ENCODE results near the gene SOX12.

The SOX12 gene

GRCh38 chr20:362271-363254 lies 37.2 kb downstream of the SOX12 start:
- 100% methylated on average over 1 of the region's 13 CpGs for WGBS (ENCODE audit: extremely low coverage, insufficient coverage, insufficient read length)
- Histone ChIP-seq H3K79me2 (ENCODE audit: control insufficient read depth, insufficient read depth, low read length, poor library complexity) (no peaks in the 10 kb centered on the region), H2BK120ac (ENCODE audit: insufficient read depth, low read length, poor library complexity) (no peak overlapping the region), H2AK5ac (ENCODE audit: low read length) (no peak overlapping the region), H3K9ac (ENCODE audit: low read length) (no peak overlapping the region), H3K36me3 (ENCODE audit: control insufficient read depth in 1 of 2, insufficient read depth in 2 of 2, low read length in 2 of 2) (no peaks in the 10 kb centered on the region), H3K4ac (ENCODE audit: low read depth, low read length) (no peak overlapping the region), H3K4me1 (ENCODE audit: control insufficient read depth in 1 of 2, insufficient read depth in 2 of 2, low read length in 2 of 2) (peaks cover 28 to 31% of the 10 kb centered on the region in 2 experiments), H2AFZ (ENCODE audit: insufficient read depth, low read length, poor library complexity) (no peak overlapping the region), H4K12ac (ENCODE audit: low read depth, low read length) (no peak overlapping the region), H3K27me3 (ENCODE audit: insufficient read depth, low read length) (no peaks in the 10 kb centered on the region), H3K4me3 (ENCODE audit: low read depth, low read length) (no peak overlapping the region), H2BK5ac (ENCODE audit: low read depth, low read length, poor library complexity) (no peak overlapping the region), H3K18ac (ENCODE audit: low read length) (no peak overlapping the region), H4K91ac (ENCODE audit: low read depth, low read length) (no peak overlapping the region), H3K23ac (ENCODE audit: low read length) (no peak overlapping the region), H3K79me1 (ENCODE audit: low read length) (peaks cover 17% of the 10 kb centered on the region), H3K4me2 (ENCODE audit: low read length) (no peak overlapping the region), H3K14ac (ENCODE audit: low read length) (no peak overlapping the region), H3K9me3 (ENCODE audit: insufficient read depth, low read depth, low read length) (peaks cover 2% of the 10 kb centered on the region), H4K8ac (ENCODE audit: low read depth, low read length) (no peak overlapping the region), H2BK12ac (ENCODE audit: low read length) (no peak overlapping the region), H3K27ac (ENCODE audit: low read depth, low read length) (no peak overlapping the region)
- DNase-seq = peak; percentile 44 to 65

- Histone ChIP-seq H3K4ac (ENCODE audit: low read depth, low read length) (no peak overlapping the region), H3K79me1 (ENCODE audit: low read length) (peaks cover 18% of the 10 kb centered on the region), H2AFZ (ENCODE audit: insufficient read depth, low read length, poor library complexity) (no peak overlapping the region), H4K91ac (ENCODE audit: low read depth, low read length) (peak overlapping the region; percentile 41), H3K14ac (ENCODE audit: low read length) (peak overlapping the region; percentile 8), H3K4me1 (ENCODE audit: control insufficient read depth in 1 of 2, insufficient read depth in 2 of 2, low read length in 2 of 2) (peaks cover 29 to 32% of the 10 kb centered on the region in 2 experiments), H2BK120ac (ENCODE audit: insufficient read depth, low read length, poor library complexity) (peak overlapping the region; percentile 45), H3K23ac (ENCODE audit: low read length) (no peak overlapping the region), H2BK5ac (ENCODE audit: low read depth, low read length, poor library complexity) (no peak overlapping the region), H3K79me2 (ENCODE audit: control insufficient read depth, insufficient read depth, low read length, poor library complexity) (no peaks in the 10 kb centered on the region), H3K9ac (ENCODE audit: low read length) (no peak overlapping the region), H3K18ac (ENCODE audit: low read length) (peak overlapping the region; percentile 12), H4K12ac (ENCODE audit: low read depth, low read length) (no peak overlapping the region), H2BK12ac (ENCODE audit: low read length) (peak overlapping the region; percentile 50), H3K27ac (ENCODE audit: low read depth, low read length) (no peak overlapping the region), H2AK5ac (ENCODE audit: low read length) (peak overlapping the region; percentile 28), H3K36me3 (ENCODE audit: control insufficient read depth in 1 of 2, insufficient read depth in 2 of 2, low read length in 2 of 2) (no peaks in the 10 kb centered on the region), H3K4me2 (ENCODE audit: low read length) (no peak overlapping the region), H3K27me3 (ENCODE audit: insufficient read depth, low read length) (no peaks in the 10 kb centered on the region), H3K9me3 (ENCODE audit: insufficient read depth, low read depth, low read length) (peaks cover 2% of the 10 kb centered on the region), H4K8ac (ENCODE audit: low read depth, low read length) (no peak overlapping the region), H3K4me3 (ENCODE audit: low read depth, low read length) (no peak overlapping the region)
- WGBS (ENCODE audit: extremely low coverage, insufficient coverage, insufficient read length) = no CpG with 5 or more reads among the region's 13 CpGs
- peak in 1 of 2 donors; percentile 35 for DNase-seq
Measured at GRCh38 chr20:363319-364078, 38.1 kb downstream of the SOX12 start.

GRCh38 chr20:364905-365794 lies 39.8 kb downstream of the SOX12 start:
- Histone ChIP-seq H3K79me2 (ENCODE audit: control insufficient read depth, insufficient read depth, low read length, poor library complexity) (peaks cover 1% of the 10 kb centered on the region), H3K18ac (ENCODE audit: low read length) (no peak overlapping the region), H3K4ac (ENCODE audit: low read depth, low read length) (no peak overlapping the region), H3K9ac (ENCODE audit: low read length) (no peak overlapping the region), H3K4me1 (ENCODE audit: control insufficient read depth in 1 of 2, insufficient read depth in 2 of 2, low read length in 2 of 2) (peaks cover 30 to 40% of the 10 kb centered on the region in 2 experiments), H4K91ac (ENCODE audit: low read depth, low read length) (peak overlapping the region; percentile 73), H3K4me3 (ENCODE audit: low read depth, low read length) (no peak overlapping the region), H3K79me1 (ENCODE audit: low read length) (peaks cover 24% of the 10 kb centered on the region), H3K36me3 (ENCODE audit: control insufficient read depth in 1 of 2, insufficient read depth in 2 of 2, low read length in 2 of 2) (no peaks in the 10 kb centered on the region), H2BK5ac (ENCODE audit: low read depth, low read length, poor library complexity) (peak overlapping the region; percentile 32), H3K27me3 (ENCODE audit: insufficient read depth, low read length) (no peaks in the 10 kb centered on the region), H4K12ac (ENCODE audit: low read depth, low read length) (no peak overlapping the region), H4K8ac (ENCODE audit: low read depth, low read length) (peak overlapping the region; percentile 30), H3K14ac (ENCODE audit: low read length) (peak overlapping the region; percentile 68), H3K9me3 (ENCODE audit: insufficient read depth, low read depth, low read length) (peaks cover 2% of the 10 kb centered on the region), H2BK12ac (ENCODE audit: low read length) (peak overlapping the region; percentile 63), H2AK5ac (ENCODE audit: low read length) (peak overlapping the region; percentile 5), H2BK120ac (ENCODE audit: insufficient read depth, low read length, poor library complexity) (peak overlapping the region; percentile 50), H2AFZ (ENCODE audit: insufficient read depth, low read length, poor library complexity) (no peak overlapping the region), H3K4me2 (ENCODE audit: low read length) (no peak overlapping the region), H3K23ac (ENCODE audit: low read length) (no peak overlapping the region), H3K27ac (ENCODE audit: low read depth, low read length) (peak overlapping the region; percentile 48)
- WGBS (ENCODE audit: extremely low coverage, insufficient coverage, insufficient read length) = no CpG with 5 or more reads among the region's 9 CpGs
- peak; percentile 65 to 88 for DNase-seq
